ENCODE data around the gene ABHD15.

The ABHD15 gene

GRCh38 chr17:29595107-29595942 lies 28.5 kb upstream of the ABHD15 start:
- no peak for DNase-seq (ENCODE audit: low read depth)

GRCh38 chr17:29594519-29595090 lies 27.8 kb upstream of the ABHD15 start:
- DNase-seq (ENCODE audit: low read depth) = no peak

- DNase-seq (ENCODE audit: low read depth) = peak; percentile 43
Observed at GRCh38 chr17:29593591-29594518, 27.0 kb upstream of the ABHD15 start.

GRCh38 chr17:29592850-29593551 lies 26.2 kb upstream of the ABHD15 start, which contains the start of gene ANKRD13B:
Gene ANKRD13B, plus strand, starts transcription at chr17:29593132. Its CDS starts 490 bp downstream, at chr17:29593622.
- peak; percentile 49 for DNase-seq (ENCODE audit: low read depth)

- peak; percentile 86 for DNase-seq (ENCODE audit: low read depth)
Observed at GRCh38 chr17:29591737-29592608, 25.1 kb upstream of the ABHD15 start.

GRCh38 chr17:29591146-29591736 lies 24.4 kb upstream of the ABHD15 start:
- DNase-seq (ENCODE audit: low read depth) = peak; percentile 71

- DNase-seq (ENCODE audit: low read depth) = peak; percentile 82
Observed at GRCh38 chr17:29590411-29591145, 23.7 kb upstream of the ABHD15 start.

GRCh38 chr17:29589524-29590410 lies 22.9 kb upstream of the ABHD15 start, which contains the start of gene GIT1:
Gene GIT1, minus strand, starts transcription at chr17:29589648. Its CDS starts 270 bp downstream, at chr17:29589378.
- peak; percentile 91 for DNase-seq (ENCODE audit: low read depth)

GRCh38 chr17:29588562-29589411 lies 21.9 kb upstream of the ABHD15 start:
- peak; percentile 63 for DNase-seq (ENCODE audit: low read depth)

- DNase-seq (ENCODE audit: low read depth) = no peak
Observed at GRCh38 chr17:29588017-29588561, 21.3 kb upstream of the ABHD15 start.

- DNase-seq (ENCODE audit: low read depth) = no peak
Observed at GRCh38 chr17:29587591-29587990, 20.8 kb upstream of the ABHD15 start.

- peak; percentile 37 for DNase-seq (ENCODE audit: low read depth)
Observed at GRCh38 chr17:29586676-29587469, 20.0 kb upstream of the ABHD15 start.

- DNase-seq (ENCODE audit: low read depth) = peak; percentile 53
Observed at GRCh38 chr17:29585080-29585751, 18.4 kb upstream of the ABHD15 start.

- DNase-seq (ENCODE audit: low read depth) = no peak
Observed at GRCh38 chr17:29584452-29585079, 17.7 kb upstream of the ABHD15 start.
